AG04449 (cell line): ENCODE measurements around the gene INTS6.

Experiments used
- CTCF ChIA-PET: fragments of 350-600 bp; formaldehyde crosslinking; extraction: SDS; loops from one replicate; lab custom pipeline; 2021; ENCODE audit warnings: antibody characterized with exemption; lab: Yijun Ruan, JAX
- POLR2A ChIA-PET: fragments of 400-600, 350-600 bp; formaldehyde crosslinking; extraction: SDS; loops from one replicate; lab custom pipeline; 2020; ENCODE audit warnings: antibody characterized with exemption, inconsistent platforms; lab: Yijun Ruan, JAX
- DNase-seq: peaks from one replicate; pipeline ENCODE4 v3.0.0-alpha.2; 2010; ENCODE audit warnings: low read depth, low spot score
- H3K4me3 ChIP-seq: 2 replicates; pipeline ENCODE4 v1.5.1; 2011; ENCODE audit warnings: low read depth, mild to moderate bottlenecking, control low read depth, low read length
- TF ChIP-seq, protein P1 (sequence below): IDR thresholded peaks from one replicate; pipeline ENCODE4 v1.5.1; 2011; ENCODE audit warnings: mild to moderate bottlenecking, moderate library complexity, low read length, control low read depth, inconsistent platforms; ENCODE audit not compliant: insufficient read depth; ENCODE audit errors: missing control alignments

Gene INTS6

DNA sequence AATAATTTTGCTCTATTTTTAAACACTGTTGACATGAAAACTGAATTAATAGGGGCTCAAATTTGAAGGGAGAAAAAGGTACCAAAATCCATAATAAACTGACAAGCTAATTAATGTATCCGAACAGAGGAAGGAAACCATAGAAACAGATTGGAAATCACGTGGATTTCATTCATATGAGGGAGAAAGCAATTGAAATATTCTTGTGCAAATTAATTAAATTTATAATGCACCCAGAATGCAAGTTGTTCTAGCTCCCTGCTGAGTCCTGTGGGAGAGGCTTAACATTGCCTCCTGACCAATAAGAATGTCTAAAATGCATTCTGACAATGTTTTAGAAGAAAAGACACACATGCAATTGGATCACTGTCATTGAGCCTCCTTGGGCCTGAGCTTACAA lies 131.0 kb downstream of the INTS6 start:
- POLR2A ChIA-PET: no interaction called here
- no peak overlapping the region for H3K4me3 ChIP-seq
- CTCF ChIA-PET: interaction anchor here (1.2 kb wide), 1 partner anchor 35 kb away, joined by 5 read pairs; no protein-coding TSS in a partner anchor
- TF ChIP-seq, protein P1, sequence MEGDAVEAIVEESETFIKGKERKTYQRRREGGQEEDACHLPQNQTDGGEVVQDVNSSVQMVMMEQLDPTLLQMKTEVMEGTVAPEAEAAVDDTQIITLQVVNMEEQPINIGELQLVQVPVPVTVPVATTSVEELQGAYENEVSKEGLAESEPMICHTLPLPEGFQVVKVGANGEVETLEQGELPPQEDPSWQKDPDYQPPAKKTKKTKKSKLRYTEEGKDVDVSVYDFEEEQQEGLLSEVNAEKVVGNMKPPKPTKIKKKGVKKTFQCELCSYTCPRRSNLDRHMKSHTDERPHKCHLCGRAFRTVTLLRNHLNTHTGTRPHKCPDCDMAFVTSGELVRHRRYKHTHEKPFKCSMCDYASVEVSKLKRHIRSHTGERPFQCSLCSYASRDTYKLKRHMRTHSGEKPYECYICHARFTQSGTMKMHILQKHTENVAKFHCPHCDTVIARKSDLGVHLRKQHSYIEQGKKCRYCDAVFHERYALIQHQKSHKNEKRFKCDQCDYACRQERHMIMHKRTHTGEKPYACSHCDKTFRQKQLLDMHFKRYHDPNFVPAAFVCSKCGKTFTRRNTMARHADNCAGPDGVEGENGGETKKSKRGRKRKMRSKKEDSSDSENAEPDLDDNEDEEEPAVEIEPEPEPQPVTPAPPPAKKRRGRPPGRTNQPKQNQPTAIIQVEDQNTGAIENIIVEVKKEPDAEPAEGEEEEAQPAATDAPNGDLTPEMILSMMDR: no peak
- DNase-seq: no peak

DNA sequence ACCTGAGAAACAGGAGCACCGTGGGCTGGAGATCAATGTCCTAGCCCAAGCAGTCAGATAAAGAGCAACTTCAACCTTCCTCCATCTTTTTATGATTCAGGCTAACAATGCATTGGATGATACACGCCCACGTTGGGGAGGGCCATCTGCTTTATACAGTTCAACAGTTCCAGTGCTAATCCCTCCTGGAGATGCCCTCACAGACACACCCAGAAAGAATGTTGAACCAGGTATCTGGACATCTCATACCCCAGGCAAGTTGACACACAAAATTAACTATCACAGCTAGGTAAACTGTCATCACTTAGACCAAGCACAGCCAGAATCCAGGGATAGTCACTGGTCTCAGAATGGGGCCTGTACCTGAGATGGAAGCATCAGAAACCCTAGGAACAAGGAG lies 134.0 kb downstream of the INTS6 start:
- H3K4me3 ChIP-seq: no peak overlapping the region
- DNase-seq: no peak
- TF ChIP-seq, protein P1: no peak
- ChIA-PET CTCF (interaction anchor here (1.7 to 2.3 kb wide), 2 partner anchors 10 to 32 kb away, joined by 4 to 8 read pairs; no protein-coding TSS in a partner anchor), POLR2A (no interaction called here)

DNA sequence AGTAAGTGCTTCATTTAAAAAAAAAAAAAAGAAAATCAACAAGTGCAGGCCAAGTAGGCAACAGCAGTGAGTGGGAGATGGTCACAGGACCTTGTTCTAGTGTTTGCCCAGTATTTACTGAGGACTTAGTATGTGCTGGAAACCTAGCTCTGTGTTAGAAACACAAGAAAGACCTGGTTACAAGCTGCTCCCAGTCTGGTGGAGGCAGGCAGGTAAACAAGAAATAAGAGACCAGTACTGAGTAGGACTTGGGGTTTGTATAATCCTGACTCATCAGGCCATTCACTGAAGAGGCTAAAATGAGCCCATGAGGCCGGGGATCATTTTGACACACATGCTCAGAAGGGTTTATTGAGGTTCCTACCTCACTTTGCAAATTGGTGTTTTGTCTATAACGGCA lies 134.8 kb downstream of the INTS6 start:
- no peak for DNase-seq
- no peak overlapping the region for H3K4me3 ChIP-seq
- ChIA-PET POLR2A (no interaction called here), CTCF (interaction anchor here (1.7 to 2.3 kb wide), 2 partner anchors 11 to 31 kb away, joined by 4 to 8 read pairs; no protein-coding TSS in a partner anchor)
- TF ChIP-seq, protein P1: no peak

DNA sequence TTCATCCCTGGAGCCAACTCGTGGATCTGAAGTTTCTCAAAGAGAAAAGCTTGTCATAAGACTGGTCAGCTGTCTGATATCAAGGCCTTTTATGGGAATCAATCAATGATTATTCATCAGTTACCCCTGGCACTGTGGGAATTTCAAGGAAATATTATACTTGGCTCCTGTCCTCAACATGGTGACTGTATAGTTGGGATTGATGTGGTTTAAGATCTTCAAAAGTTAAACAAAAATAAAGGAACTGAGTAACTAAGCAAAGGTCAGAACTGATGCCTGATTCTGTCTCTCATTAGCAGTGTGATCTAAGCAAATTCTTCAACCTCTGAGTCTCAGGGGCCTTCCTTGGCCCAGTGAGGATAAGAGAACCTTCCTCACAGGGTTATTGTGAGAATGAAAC lies 135.6 kb downstream of the INTS6 start:
- ChIA-PET CTCF (interaction anchor here (1.7 to 2.5 kb wide), 3 partner anchors 11 to 192 kb away, joined by 4 to 8 read pairs (median 5); no protein-coding TSS in a partner anchor), POLR2A (no interaction called here)
- DNase-seq: peak; percentile 46
- TF ChIP-seq, protein P1: no peak
- no peak overlapping the region for H3K4me3 ChIP-seq

- H3K4me3 ChIP-seq: no peak overlapping the region
- TF ChIP-seq, protein P1: no peak
- POLR2A ChIA-PET: no interaction called here
- CTCF ChIA-PET: interaction anchor here (1.1 kb wide), 1 partner anchor 27 kb away, joined by 6 read pairs; no protein-coding TSS in a partner anchor
- DNase-seq: no peak
Observed at GRCh38 chr13:51313619-51314018, 139.2 kb downstream of the INTS6 start.

DNA sequence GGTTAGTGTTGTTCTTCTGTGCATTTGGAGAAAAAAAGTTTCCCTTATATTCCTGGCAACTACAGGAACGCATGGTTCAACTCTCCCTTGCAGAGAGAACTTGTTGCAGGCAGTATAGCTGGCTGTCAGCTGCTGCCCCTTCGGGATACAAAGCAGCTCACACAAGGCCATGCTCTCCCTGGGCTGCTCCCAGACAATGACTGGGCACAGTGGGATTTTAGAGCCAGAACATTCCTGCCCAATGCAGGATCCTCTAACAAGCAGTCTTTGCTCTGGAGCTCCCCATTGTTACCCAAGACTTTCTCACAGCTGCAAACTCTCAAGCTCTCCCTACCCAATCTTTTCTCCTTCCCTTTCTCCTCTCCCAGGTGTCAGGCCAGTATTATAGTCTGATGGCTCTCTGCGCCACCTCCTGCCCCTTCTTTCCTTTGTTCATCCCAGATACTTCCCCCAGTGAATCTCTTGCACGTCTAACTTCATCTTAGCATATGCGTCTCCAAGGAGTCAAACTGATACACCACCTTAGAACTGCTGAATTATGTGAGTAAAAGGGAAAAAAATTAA lies 140.8 kb downstream of the INTS6 start:
- ChIA-PET POLR2A (no interaction called here), CTCF (interaction anchor here (5.3 kb wide), 1 partner anchor 25 kb away, joined by 36 read pairs; no protein-coding TSS in a partner anchor)
- no peak for DNase-seq
- TF ChIP-seq, protein P1: no peak
- H3K4me3 ChIP-seq: no peak overlapping the region
